Stimulated activated naive CD8-positive, alpha-beta T cell treated with anti-CD3 and anti-CD28 coated beads, Interleukin-15, Interleukin-2, amounts not matched to agents 100 ng/mL and 50 ng/mL, for 24 hours (primary cell): Measurements from ENCODE around the gene ZNF660.
A peak's percentile ranks its signal among the peaks of the same experiment; 100 is the strongest.
"Not testable (repeated sequence)": the region's sequence is repeated elsewhere in the genome, so short reads cannot be mapped to it uniquely, and the experiment has no call there.

Source experiments
- H3K27ac Mint-ChIP-seq: one replicate; pipeline ENCODE4 v1.8.0; 2021; ENCODE audit warnings: mild to moderate bottlenecking, mixed read lengths
- H3K27me3 Mint-ChIP-seq: one replicate; pipeline ENCODE4 v1.8.0; 2021; ENCODE audit warnings: mixed read lengths
- H3K36me3 Mint-ChIP-seq: one replicate; pipeline ENCODE4 v1.8.0; 2021; ENCODE audit warnings: low read depth, mixed read lengths
- H3K4me1 Mint-ChIP-seq: one replicate; pipeline ENCODE4 v1.8.0; 2021; ENCODE audit warnings: low read depth, mixed read lengths
- H3K4me3 Mint-ChIP-seq: one replicate; pipeline ENCODE4 v1.8.0; 2021; ENCODE audit warnings: mild to moderate bottlenecking, mixed read lengths
- H3K9me3 Mint-ChIP-seq: one replicate; pipeline ENCODE4 v1.8.0; 2021; ENCODE audit warnings: mixed read lengths

The ZNF660 gene

DNA sequence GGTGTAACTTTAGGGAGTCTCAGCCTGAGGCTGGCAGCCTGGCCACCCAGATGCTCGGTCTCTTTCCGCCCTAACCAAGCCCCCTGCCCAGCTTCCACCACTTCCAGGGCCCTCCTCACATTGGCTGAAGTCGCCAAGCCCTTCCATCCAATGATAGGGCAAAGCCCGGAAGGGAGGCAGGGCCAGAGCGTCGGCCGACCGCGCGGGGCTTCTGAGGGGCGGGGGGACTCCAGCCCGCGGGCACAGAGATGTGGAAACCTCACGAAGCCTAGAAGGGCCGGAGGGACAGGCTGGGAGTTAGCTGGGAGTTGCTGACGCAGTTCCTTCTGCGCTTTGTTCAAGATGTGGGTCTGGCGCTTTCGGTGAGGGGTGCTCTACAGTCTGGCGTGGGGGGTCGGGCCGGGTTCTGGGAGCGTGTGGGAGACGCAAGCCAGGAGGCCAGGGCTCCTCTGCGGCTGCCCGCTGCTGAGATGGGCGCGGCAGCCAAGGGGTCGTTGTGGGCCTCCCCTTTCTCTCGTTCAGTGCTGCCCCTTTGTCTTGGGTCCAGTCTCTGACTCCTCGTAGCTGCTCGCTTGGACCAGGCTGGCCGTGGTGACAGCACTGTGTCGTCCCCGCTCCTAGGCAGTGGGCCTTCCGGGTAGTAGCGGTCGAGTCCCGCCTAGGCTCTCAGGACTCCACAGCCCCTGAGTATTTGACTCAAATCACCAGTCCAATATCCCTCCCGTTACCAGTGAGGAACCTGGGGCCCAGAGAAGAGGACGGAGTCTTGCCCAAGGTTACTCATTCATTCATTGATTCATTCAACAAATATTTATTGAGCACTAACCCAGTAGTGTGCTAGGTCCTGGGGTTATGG lies at the start of gene ZNF660:
TSS of gene ZNF660 (plus strand) at position 319 of the 856 bp plus-strand sequence. CDS start 9,230 bp downstream, outside the sequence.
- peaks cover 54% of the 10 kb centered on the region for H3K27me3 Mint-ChIP-seq

DNA sequence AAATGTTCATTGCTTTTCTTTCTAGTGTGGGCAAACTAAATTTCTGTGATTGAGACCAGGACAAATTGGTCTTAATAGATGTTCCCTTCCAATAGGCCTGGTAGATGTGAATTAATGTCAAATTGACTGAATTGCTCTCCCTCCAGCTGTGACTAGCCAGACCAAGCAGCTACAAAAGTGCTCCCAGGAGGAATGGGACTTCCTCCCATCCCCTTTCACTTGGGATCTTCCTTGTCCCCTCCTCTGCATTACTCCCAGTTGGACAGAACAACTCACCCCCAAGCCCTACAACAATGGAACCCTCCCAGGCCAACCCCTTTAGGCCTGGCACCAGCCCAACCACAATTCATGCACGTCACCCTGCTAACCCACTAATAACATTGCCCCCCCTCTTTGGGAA lies 49.4 kb upstream of the ZNF660 start:
- Mint-ChIP-seq H3K4me3 (no peak overlapping the region), H3K4me1 (no peaks in the 10 kb centered on the region), H3K27me3 (peaks cover 27% of the 10 kb centered on the region), H3K9me3 (no peaks in the 10 kb centered on the region), H3K27ac (no peak overlapping the region), H3K36me3 (no peaks in the 10 kb centered on the region)

More for the DNA sequence above, at the start of gene ZNF660:
- peaks cover 7% of the 10 kb centered on the region for H3K4me1 Mint-ChIP-seq
- H3K4me3 Mint-ChIP-seq = peak within 1 kb of the TSS; percentile 57
- peaks cover 25% of the 10 kb centered on the region for H3K36me3 Mint-ChIP-seq
- H3K27ac Mint-ChIP-seq = no peak within 1 kb of the TSS
- peaks cover 24% of the 10 kb centered on the region for H3K9me3 Mint-ChIP-seq

DNA sequence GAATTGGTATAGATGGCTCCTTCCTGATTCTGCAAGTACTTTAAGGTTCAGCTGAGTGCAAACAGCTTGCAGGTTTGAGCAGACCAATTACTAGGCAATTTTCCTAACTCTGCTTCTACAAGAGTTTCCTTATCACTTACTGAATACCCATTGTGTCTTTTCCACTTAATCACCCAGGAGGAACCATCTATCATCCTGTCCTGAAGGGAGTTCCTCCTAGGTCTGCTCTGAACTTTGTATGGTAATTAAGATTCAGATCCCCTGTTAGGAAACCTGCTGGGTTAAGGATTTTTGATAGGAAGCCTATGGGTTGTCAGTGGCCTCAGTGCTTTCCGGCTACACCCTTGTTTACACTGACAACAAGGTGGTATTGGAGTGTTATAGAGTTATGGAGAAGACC lies 40.0 kb upstream of the ZNF660 start:
- not testable (repeated sequence) for H3K4me1 Mint-ChIP-seq, H3K36me3 Mint-ChIP-seq, H3K4me3 Mint-ChIP-seq, H3K27ac Mint-ChIP-seq, H3K9me3 Mint-ChIP-seq
- H3K27me3 Mint-ChIP-seq = peaks cover 19% of the 10 kb centered on the region

DNA sequence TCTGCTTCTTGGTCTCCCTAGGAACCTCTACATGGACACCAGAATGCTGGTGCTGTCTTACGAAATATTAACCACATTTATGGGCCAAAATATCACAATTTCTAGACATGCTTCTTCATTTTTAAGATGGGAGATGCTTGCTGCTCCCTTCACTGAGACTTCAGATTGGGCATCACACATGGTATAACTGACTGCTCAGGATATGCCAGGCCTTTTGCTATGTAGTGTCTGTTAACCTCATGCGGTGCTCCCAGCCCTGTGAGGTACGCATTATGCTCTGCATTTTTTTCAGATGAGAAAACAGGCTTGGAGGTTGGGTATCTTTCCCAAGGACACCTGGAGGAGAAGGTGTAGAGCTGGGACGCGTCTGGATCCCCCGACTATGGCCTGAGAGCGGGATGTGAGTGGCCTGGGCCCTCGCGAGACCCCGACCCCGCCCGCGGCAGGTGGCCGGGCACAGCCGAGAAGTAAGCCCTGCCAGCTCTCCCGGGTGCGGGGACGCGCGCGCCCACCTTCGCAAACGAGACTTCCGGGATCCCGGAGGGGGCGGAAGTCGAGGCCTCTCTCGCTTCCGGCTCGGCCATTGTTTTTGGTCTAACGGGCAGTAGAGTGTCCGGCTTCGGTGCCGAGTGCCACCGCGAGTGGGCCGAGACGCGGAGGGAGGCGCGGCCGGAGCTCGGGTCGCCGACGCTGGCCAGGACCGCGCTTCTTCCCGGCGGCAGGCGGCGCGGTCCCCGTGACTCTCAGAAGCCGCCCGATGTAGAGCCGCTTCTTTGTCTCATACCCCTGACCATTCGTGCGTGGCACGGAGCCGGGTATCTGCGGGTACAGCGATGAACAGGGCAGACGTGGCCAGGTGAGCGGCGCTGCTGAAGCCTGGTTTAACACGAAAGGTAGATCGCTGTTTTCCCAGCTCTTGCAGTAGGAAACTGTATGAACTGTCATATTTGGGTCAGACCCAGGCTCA lies 29.9 kb upstream of the ZNF660 start, which contains the start of gene ZKSCAN7:
TSS of gene ZKSCAN7 (plus strand) at position 568 of the 967 bp plus-strand sequence. CDS start 1,855 bp downstream, outside the sequence.
- H3K36me3 Mint-ChIP-seq = peaks cover 30% of the 10 kb centered on the region
- H3K4me1 Mint-ChIP-seq = peaks cover 15% of the 10 kb centered on the region
- H3K4me3 Mint-ChIP-seq = peak within 1 kb of the TSS; percentile 88
- peaks cover 10% of the 10 kb centered on the region for H3K27me3 Mint-ChIP-seq
- peak within 1 kb of the TSS; percentile 85 for H3K27ac Mint-ChIP-seq
- H3K9me3 Mint-ChIP-seq = peaks cover 10% of the 10 kb centered on the region

DNA sequence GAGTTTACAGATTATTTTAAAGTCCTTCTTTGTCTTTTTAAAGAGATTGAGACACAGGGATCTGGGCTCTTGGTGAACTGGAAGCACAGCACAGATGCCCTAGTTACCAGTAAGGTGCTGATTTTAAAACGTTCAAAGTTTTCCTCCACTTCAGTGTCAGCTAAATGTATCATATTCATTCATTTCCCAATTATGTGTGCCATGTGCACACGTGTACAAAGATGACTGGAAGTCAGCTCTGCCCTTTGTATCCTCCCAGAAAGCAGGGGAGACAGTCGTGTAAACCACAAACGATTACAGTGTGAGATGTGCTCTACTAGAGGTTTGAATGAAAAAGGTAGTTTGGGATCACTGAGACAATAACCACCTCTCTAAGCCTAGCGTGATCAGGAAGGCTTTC lies 29.0 kb upstream of the ZNF660 start:
- H3K27me3 Mint-ChIP-seq = peaks cover 7% of the 10 kb centered on the region
- H3K27ac Mint-ChIP-seq = peak overlapping the region; percentile 85
- H3K9me3 Mint-ChIP-seq = peaks cover 12% of the 10 kb centered on the region
- H3K36me3 Mint-ChIP-seq = peaks cover 37% of the 10 kb centered on the region
- H3K4me1 Mint-ChIP-seq = peaks cover 15% of the 10 kb centered on the region
- H3K4me3 Mint-ChIP-seq = peak overlapping the region; percentile 88

DNA sequence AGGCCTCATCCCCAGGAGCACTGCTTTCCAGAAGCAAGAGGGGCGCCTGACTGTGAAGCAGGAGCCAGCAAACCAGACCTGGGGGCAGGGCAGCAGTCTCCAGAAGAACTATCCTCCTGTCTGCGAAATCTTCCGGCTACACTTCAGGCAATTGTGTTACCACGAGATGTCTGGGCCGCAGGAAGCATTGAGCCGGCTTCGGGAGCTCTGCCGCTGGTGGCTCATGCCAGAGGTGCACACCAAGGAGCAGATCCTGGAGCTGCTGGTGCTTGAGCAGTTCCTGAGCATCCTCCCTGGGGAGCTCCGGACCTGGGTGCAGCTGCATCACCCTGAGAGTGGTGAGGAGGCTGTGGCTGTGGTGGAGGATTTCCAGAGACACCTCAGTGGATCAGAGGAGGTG lies 27.7 kb upstream of the ZNF660 start:
- Mint-ChIP-seq H3K27me3 (no peaks in the 10 kb centered on the region), H3K4me3 (no peak overlapping the region), H3K4me1 (peaks cover 15% of the 10 kb centered on the region), H3K9me3 (peaks cover 25% of the 10 kb centered on the region), H3K27ac (no peak overlapping the region), H3K36me3 (peaks cover 50% of the 10 kb centered on the region)

DNA sequence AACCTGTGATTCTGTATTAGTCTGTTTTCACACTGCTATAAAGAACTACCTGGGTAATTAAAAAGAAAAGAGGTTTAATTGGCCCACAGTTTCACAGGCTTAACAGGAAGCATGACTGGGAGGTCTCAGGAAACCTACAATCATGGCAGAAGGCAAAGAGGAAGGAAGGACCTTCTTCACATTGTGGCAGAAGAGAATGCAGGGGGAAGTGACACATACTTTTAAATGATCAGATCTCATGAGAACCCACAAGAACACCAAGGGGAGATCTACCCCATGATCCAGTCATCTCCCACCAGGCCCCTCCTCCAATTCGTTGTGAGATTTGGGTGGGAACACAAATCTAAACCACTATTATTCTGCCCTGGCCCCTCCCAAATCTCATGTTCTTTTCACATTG lies 23.7 kb upstream of the ZNF660 start:
- no peak overlapping the region for H3K4me3 Mint-ChIP-seq
- no peaks in the 10 kb centered on the region for H3K27me3 Mint-ChIP-seq
- H3K4me1 Mint-ChIP-seq = peaks cover 1% of the 10 kb centered on the region
- no peak overlapping the region for H3K27ac Mint-ChIP-seq
- H3K9me3 Mint-ChIP-seq = peaks cover 22% of the 10 kb centered on the region
- H3K36me3 Mint-ChIP-seq = peaks cover 83% of the 10 kb centered on the region

DNA sequence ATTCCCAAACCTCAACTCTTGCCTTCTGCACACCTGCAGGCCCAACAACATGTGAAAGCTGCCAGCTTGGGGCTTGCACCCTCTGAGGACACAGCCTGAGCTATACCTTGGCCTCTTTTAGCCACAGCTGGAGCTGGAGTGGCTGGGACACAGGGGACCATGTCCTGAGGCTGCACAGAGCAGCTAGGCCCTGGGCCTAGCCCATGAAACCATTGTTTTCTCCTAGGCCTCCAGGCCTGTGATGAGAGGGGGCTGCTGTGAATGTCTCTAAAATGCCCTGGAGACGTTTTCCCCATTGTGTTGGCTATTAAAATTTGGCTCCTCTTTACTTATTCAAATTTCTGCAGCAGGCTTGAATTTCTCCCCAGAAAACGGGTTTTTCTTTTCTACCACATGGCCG lies 22.6 kb upstream of the ZNF660 start:
- H3K27me3 Mint-ChIP-seq = no peaks in the 10 kb centered on the region
- H3K4me1 Mint-ChIP-seq = no peaks in the 10 kb centered on the region
- no peak overlapping the region for H3K4me3 Mint-ChIP-seq
- H3K36me3 Mint-ChIP-seq = peaks cover 91% of the 10 kb centered on the region
- H3K27ac Mint-ChIP-seq = no peak overlapping the region
- H3K9me3 Mint-ChIP-seq = peaks cover 28% of the 10 kb centered on the region

DNA sequence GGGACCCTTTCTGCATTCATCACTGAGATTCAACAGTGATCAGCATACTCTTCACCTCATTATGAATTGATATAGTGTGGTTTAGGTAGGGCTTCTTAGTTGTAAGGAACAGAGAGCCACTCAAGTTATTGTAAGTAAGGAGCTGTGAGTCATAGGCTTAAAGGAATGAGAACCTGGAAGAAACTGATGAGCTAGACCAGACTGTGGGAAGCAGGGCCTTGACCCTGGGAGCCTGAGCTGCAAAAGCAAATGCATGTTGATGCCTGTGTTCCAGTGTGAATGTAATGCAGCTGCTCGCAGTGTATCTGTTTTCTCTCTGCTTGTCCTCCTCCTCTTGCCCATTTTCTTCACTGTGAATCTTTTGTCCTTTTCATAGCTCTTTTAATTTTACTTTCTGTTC lies 16.2 kb upstream of the ZNF660 start:
- Mint-ChIP-seq H3K36me3 (peaks cover 92% of the 10 kb centered on the region), H3K27me3 (no peaks in the 10 kb centered on the region), H3K4me1 (no peaks in the 10 kb centered on the region), H3K27ac (no peak overlapping the region), H3K4me3 (no peak overlapping the region), H3K9me3 (peaks cover 60% of the 10 kb centered on the region)

DNA sequence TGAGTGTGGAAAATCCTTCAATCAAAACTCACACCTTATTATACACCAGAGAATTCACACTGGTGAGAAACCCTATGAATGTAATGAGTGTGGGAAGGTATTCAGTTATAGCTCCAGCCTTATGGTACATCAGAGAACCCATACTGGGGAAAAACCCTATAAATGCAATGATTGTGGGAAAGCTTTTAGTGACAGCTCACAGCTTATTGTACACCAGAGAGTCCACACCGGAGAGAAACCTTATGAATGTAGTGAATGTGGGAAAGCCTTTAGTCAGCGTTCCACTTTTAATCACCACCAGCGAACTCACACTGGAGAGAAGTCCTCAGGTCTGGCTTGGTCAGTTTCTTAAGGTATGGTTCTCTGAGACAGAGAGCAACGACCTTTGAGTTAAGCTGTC lies 13.7 kb upstream of the ZNF660 start:
- Mint-ChIP-seq H3K9me3 (peaks cover 60% of the 10 kb centered on the region), H3K27ac (no peak overlapping the region), H3K36me3 (peaks cover 72% of the 10 kb centered on the region), H3K27me3 (no peaks in the 10 kb centered on the region), H3K4me3 (no peak overlapping the region), H3K4me1 (no peaks in the 10 kb centered on the region)

DNA sequence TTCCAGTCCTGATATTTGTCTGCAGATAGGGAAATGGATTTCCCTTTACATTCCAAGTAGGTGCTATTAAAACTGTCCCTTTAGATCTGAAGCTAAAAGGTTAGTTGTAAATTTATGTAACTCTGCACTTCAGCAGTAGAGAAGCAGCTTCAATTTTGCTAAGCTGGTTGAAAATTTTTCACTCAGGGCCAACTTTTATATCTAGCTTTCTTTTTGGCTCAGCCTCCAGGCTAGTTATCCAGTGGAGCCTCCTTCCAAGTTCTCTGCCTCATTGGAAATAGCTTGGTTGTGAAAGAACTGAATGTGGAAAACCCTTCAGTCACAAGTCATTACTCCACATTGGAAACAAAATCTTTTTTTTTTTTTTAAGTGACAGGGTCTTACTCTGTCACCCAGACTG lies 8.2 kb upstream of the ZNF660 start:
- H3K4me1 Mint-ChIP-seq = no peaks in the 10 kb centered on the region
- H3K9me3 Mint-ChIP-seq = peaks cover 25% of the 10 kb centered on the region
- H3K27me3 Mint-ChIP-seq = peaks cover 2% of the 10 kb centered on the region
- no peak overlapping the region for H3K4me3 Mint-ChIP-seq
- H3K36me3 Mint-ChIP-seq = peaks cover 37% of the 10 kb centered on the region
- no peak overlapping the region for H3K27ac Mint-ChIP-seq

DNA sequence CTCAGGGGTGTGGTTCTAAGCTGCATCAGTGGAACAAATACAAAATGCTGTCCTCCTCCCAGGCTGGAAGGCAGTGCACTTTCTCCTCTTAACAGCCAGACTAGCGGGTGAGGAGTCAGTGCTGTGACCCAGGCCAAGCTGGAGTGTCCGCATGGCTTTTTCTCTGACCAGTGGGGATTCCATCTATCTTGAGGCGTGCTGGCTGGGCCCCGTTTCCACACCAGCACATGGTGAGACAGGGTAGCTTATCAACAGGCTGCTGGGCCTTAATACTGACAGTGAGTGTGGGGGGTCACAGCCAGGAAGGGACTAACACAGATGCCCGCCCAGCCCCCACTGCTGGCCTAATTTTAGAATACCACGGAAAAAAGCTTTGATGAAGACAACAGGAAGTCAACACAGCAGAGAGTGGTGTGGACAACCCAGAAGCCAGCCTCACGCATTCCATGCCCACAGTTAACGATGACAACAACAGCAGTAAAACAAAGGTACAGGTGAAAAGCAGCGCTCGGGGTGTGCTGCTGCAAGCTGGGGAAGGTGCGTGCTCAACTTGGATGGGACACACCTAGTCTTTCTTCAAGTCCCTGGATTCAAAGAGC lies 7.3 kb upstream of the ZNF660 start:
- H3K27ac Mint-ChIP-seq, H3K4me1 Mint-ChIP-seq, H3K4me3 Mint-ChIP-seq: not testable (repeated sequence)
- H3K27me3 Mint-ChIP-seq = peaks cover 10% of the 10 kb centered on the region
- H3K36me3 Mint-ChIP-seq = peaks cover 34% of the 10 kb centered on the region
- peaks cover 27% of the 10 kb centered on the region for H3K9me3 Mint-ChIP-seq

DNA sequence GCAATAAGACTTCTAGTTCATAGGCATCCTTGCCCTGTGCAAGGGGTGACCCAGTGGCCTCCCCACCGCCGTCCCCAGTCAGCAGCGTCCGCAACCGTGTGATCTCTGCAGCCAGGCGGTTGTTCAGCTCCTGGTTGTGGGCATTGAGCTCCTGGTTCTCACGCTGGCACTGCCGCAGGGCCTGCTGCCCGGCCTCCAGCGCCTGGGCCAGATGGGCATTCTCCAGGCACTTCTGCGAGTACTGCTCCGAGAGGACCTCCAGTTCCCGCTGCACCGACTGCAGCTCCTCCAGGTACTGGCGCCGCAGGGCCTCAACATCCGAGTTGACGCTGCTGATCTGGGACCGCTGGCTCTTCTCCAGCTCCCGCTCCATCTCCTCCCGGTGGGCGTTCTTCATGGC lies 6.4 kb upstream of the ZNF660 start:
- Mint-ChIP-seq H3K9me3 (peaks cover 25% of the 10 kb centered on the region), H3K36me3 (peaks cover 30% of the 10 kb centered on the region), H3K27me3 (peaks cover 12% of the 10 kb centered on the region)
- H3K4me1 Mint-ChIP-seq, H3K27ac Mint-ChIP-seq, H3K4me3 Mint-ChIP-seq: not testable (repeated sequence)

DNA sequence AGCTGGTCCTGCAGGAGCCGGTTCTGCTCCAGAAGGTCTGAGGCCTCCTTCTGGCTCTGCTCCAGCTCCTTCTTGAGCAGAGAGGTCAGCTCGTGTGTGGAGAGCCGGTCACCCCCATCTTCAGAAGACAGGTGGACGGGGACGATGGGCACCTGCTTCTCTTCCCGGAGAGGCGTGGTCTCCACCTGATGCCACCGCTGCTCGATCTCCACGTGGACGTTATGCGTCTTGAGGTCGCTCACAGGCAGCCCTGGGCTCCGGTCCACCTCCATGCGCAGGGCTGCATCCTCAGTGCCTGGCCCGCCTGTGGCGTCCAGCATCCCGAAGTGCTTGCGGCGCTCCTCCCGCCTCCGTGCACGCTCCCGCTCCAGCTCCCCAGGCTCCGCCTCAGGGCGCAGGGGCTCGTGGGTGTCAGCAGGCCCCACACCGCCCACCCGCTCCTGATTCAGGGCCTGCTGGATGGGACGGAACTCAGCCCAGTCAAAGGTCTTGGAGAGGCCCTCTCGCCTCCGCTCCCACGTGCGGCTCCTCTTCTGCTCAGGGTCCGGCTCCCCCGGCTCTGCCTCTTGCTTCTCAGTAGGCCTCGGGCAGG lies 5.7 kb upstream of the ZNF660 start:
- H3K4me3 Mint-ChIP-seq, H3K4me1 Mint-ChIP-seq, H3K27ac Mint-ChIP-seq: not testable (repeated sequence)
- peaks cover 29% of the 10 kb centered on the region for H3K9me3 Mint-ChIP-seq
- peaks cover 26% of the 10 kb centered on the region for H3K36me3 Mint-ChIP-seq
- H3K27me3 Mint-ChIP-seq = peaks cover 19% of the 10 kb centered on the region
